Measurements from ENCODE around the gene TMEM218.

GRCh38 chr11:125110506-125110905 is 920 bp downstream of the TMEM218 start:
- TF ChIP-seq CTCF (IDR thresholded peaks at IDR 0.05 in 2 of 3, conservative IDR thresholded peaks at IDR 0.05 in 1 of 3; ENCODE audit: borderline replicate concordance in 1 of 3, insufficient read depth in 1 of 3, low read depth in 2 of 3, low read length in 2 of 3) (no peak), ZNF274 (IDR thresholded peaks at IDR 0.05; ENCODE audit: low read depth, low read length) (no peak), RAD21 (IDR thresholded peaks at IDR 0.05; ENCODE audit: low read depth) (no peak), CEBPB (IDR thresholded peaks at IDR 0.05; ENCODE audit: low read depth) (no peak), POLR2AphosphoS5 (IDR thresholded peaks at IDR 0.05; ENCODE audit: low read depth, low read length) (no peak), ZBTB33 (IDR thresholded peaks at IDR 0.05; ENCODE audit: extremely low read depth, insufficient replicate concordance, low read length) (no peak), JUND (IDR thresholded peaks at IDR 0.05) (no peak), CBX3 (IDR thresholded peaks at IDR 0.05; ENCODE audit: low read depth) (no peak), POLR2A (IDR thresholded peaks at IDR 0.05; ENCODE audit: borderline replicate concordance, extremely low read depth, insufficient read depth, insufficient read length) (no peak), EGR1 (IDR thresholded peaks at IDR 0.05; ENCODE audit: low read depth) (no peak)

All from HCT116 (cell line).